ENCODE data around the gene AHSA1.
"Not testable (repeated sequence)": the region's sequence is repeated elsewhere in the genome, so short reads cannot be mapped to it uniquely, and the experiment has no call there.

Gene AHSA1

GRCh38 chr14:77457522-77458248 lies at the start of gene AHSA1, which contains the start of gene VIPAS39:
Gene AHSA1, plus strand, starts transcription at chr14:77458093. Its CDS starts 97 bp downstream, at chr14:77458190.
Gene VIPAS39, minus strand, starts transcription at chr14:77457601. Its CDS starts 3,499 bp downstream, at chr14:77454102.
- H3K9me3 Mint-ChIP-seq, result no peaks in the 10 kb centered on the region
- H3K4me3 Mint-ChIP-seq, result peak within 1 kb of the TSS; percentile 100
- H3K27ac Mint-ChIP-seq, result peak within 1 kb of the TSS; percentile 97
- ATAC-seq, result peak; percentile 98
- peaks cover 32% of the 10 kb centered on the region for H3K4me1 Mint-ChIP-seq
- H3K36me3 Mint-ChIP-seq, result peaks cover 37% of the 10 kb centered on the region
- no peaks in the 10 kb centered on the region for H3K27me3 Mint-ChIP-seq

- no peaks in the 10 kb centered on the region for H3K27me3 Mint-ChIP-seq
- H3K36me3 Mint-ChIP-seq, result no peaks in the 10 kb centered on the region
- no peak overlapping the region for H3K27ac Mint-ChIP-seq
- H3K4me3 Mint-ChIP-seq, result no peak overlapping the region
- ATAC-seq, result peak; percentile 51
- no peaks in the 10 kb centered on the region for H3K9me3 Mint-ChIP-seq
- H3K4me1 Mint-ChIP-seq, result peaks cover 9% of the 10 kb centered on the region
Measured at GRCh38 chr14:77409131-77409533, 48.8 kb upstream of the AHSA1 start.

GRCh38 chr14:77415403-77416030 lies 42.4 kb upstream of the AHSA1 start:
- H3K4me1 Mint-ChIP-seq, H3K4me3 Mint-ChIP-seq: not testable (repeated sequence)
- H3K9me3 Mint-ChIP-seq, result peaks cover 14% of the 10 kb centered on the region

GRCh38 chr14:77416098-77416497 lies 41.8 kb upstream of the AHSA1 start:
- not testable (repeated sequence) for ATAC-seq, H3K27me3 Mint-ChIP-seq, H3K4me3 Mint-ChIP-seq, H3K27ac Mint-ChIP-seq, H3K36me3 Mint-ChIP-seq, H3K4me1 Mint-ChIP-seq
- H3K9me3 Mint-ChIP-seq, result peaks cover 14% of the 10 kb centered on the region

More at GRCh38 chr14:77415403-77416030, 42.4 kb upstream of the AHSA1 start:
- ATAC-seq, H3K27ac Mint-ChIP-seq, H3K36me3 Mint-ChIP-seq, H3K27me3 Mint-ChIP-seq: not testable (repeated sequence)

GRCh38 chr14:77416836-77417235 lies 41.1 kb upstream of the AHSA1 start:
- ATAC-seq, result no peak
- H3K4me1 Mint-ChIP-seq, result no peaks in the 10 kb centered on the region
- no peaks in the 10 kb centered on the region for H3K27me3 Mint-ChIP-seq
- peaks cover 17% of the 10 kb centered on the region for H3K36me3 Mint-ChIP-seq
- no peak overlapping the region for H3K27ac Mint-ChIP-seq
- no peak overlapping the region for H3K4me3 Mint-ChIP-seq
- peaks cover 14% of the 10 kb centered on the region for H3K9me3 Mint-ChIP-seq

- Mint-ChIP-seq H3K27ac (no peak overlapping the region), H3K27me3 (no peaks in the 10 kb centered on the region), H3K9me3 (peaks cover 14% of the 10 kb centered on the region), H3K4me3 (no peak overlapping the region), H3K36me3 (peaks cover 59% of the 10 kb centered on the region), H3K4me1 (no peaks in the 10 kb centered on the region)
- ATAC-seq, result no peak
Measured at GRCh38 chr14:77421201-77421600, 36.7 kb upstream of the AHSA1 start.

- H3K27me3 Mint-ChIP-seq, result no peaks in the 10 kb centered on the region
- H3K9me3 Mint-ChIP-seq, result peaks cover 6% of the 10 kb centered on the region
- no peak within 1 kb of the TSS for H3K27ac Mint-ChIP-seq
- peaks cover 82% of the 10 kb centered on the region for H3K36me3 Mint-ChIP-seq
- no peaks in the 10 kb centered on the region for H3K4me1 Mint-ChIP-seq
- no peak within 1 kb of the TSS for H3K4me3 Mint-ChIP-seq
- no peak for ATAC-seq
Measured at GRCh38 chr14:77423423-77423822, 34.5 kb upstream of the AHSA1 start, which contains the start of gene NOXRED1. Gene NOXRED1, minus strand, starts transcription at chr14:77423523. Its CDS starts 634 bp downstream, at chr14:77422889.

GRCh38 chr14:77424862-77425261 lies 33.0 kb upstream of the AHSA1 start:
- Mint-ChIP-seq H3K36me3 (peaks cover 93% of the 10 kb centered on the region), H3K27me3 (no peaks in the 10 kb centered on the region), H3K4me3 (no peak overlapping the region), H3K4me1 (no peaks in the 10 kb centered on the region), H3K9me3 (peaks cover 3% of the 10 kb centered on the region), H3K27ac (no peak overlapping the region)
- no peak for ATAC-seq

GRCh38 chr14:77426396-77426795 lies 31.5 kb upstream of the AHSA1 start:
- Mint-ChIP-seq H3K27ac (no peak overlapping the region), H3K4me3 (no peak overlapping the region), H3K9me3 (no peaks in the 10 kb centered on the region), H3K27me3 (no peaks in the 10 kb centered on the region), H3K4me1 (no peaks in the 10 kb centered on the region), H3K36me3 (peaks cover 95% of the 10 kb centered on the region)
- ATAC-seq, result no peak

- Mint-ChIP-seq H3K9me3 (no peaks in the 10 kb centered on the region), H3K27ac (no peak overlapping the region), H3K4me1 (no peaks in the 10 kb centered on the region), H3K36me3 (peaks cover 62% of the 10 kb centered on the region), H3K27me3 (no peaks in the 10 kb centered on the region), H3K4me3 (no peak overlapping the region)
- ATAC-seq, result no peak
Measured at GRCh38 chr14:77436042-77436441, 21.9 kb upstream of the AHSA1 start.

GRCh38 chr14:77438596-77438995 lies 19.3 kb upstream of the AHSA1 start:
- H3K27ac Mint-ChIP-seq, result no peak overlapping the region

GRCh38 chr14:77439861-77440260 lies 18.0 kb upstream of the AHSA1 start:
- no peaks in the 10 kb centered on the region for H3K4me1 Mint-ChIP-seq
- H3K36me3 Mint-ChIP-seq, result peaks cover 66% of the 10 kb centered on the region
- no peak overlapping the region for H3K4me3 Mint-ChIP-seq
- no peak overlapping the region for H3K27ac Mint-ChIP-seq
- no peaks in the 10 kb centered on the region for H3K9me3 Mint-ChIP-seq
- H3K27me3 Mint-ChIP-seq, result no peaks in the 10 kb centered on the region
- no peak for ATAC-seq

More at GRCh38 chr14:77438596-77438995, 19.3 kb upstream of the AHSA1 start:
- Mint-ChIP-seq H3K4me3 (no peak overlapping the region), H3K4me1 (no peaks in the 10 kb centered on the region), H3K27me3 (no peaks in the 10 kb centered on the region), H3K36me3 (peaks cover 71% of the 10 kb centered on the region), H3K9me3 (no peaks in the 10 kb centered on the region)
- no peak for ATAC-seq

- H3K9me3 Mint-ChIP-seq, result no peaks in the 10 kb centered on the region
- H3K4me3 Mint-ChIP-seq, result no peak overlapping the region
- H3K36me3 Mint-ChIP-seq, result peaks cover 49% of the 10 kb centered on the region
- no peaks in the 10 kb centered on the region for H3K4me1 Mint-ChIP-seq
- H3K27ac Mint-ChIP-seq, result no peak overlapping the region
- no peak for ATAC-seq
- no peaks in the 10 kb centered on the region for H3K27me3 Mint-ChIP-seq
Measured at GRCh38 chr14:77442196-77442595, 15.7 kb upstream of the AHSA1 start.

GRCh38 chr14:77455966-77456640 lies 1.8 kb upstream of the AHSA1 start:
- H3K4me1 Mint-ChIP-seq, result peaks cover 32% of the 10 kb centered on the region
- H3K27ac Mint-ChIP-seq, result peak overlapping the region; percentile 97

GRCh38 chr14:77457115-77457521 lies 775 bp upstream of the AHSA1 start:
- H3K9me3 Mint-ChIP-seq, result no peaks in the 10 kb centered on the region
- peaks cover 32% of the 10 kb centered on the region for H3K4me1 Mint-ChIP-seq
- no peak for ATAC-seq
- no peaks in the 10 kb centered on the region for H3K27me3 Mint-ChIP-seq
- peak overlapping the region; percentile 97 for H3K27ac Mint-ChIP-seq
- H3K4me3 Mint-ChIP-seq, result peak overlapping the region; percentile 100
- H3K36me3 Mint-ChIP-seq, result peaks cover 36% of the 10 kb centered on the region

More at GRCh38 chr14:77455966-77456640, 1.8 kb upstream of the AHSA1 start:
- ATAC-seq, result no peak
- Mint-ChIP-seq H3K36me3 (peaks cover 38% of the 10 kb centered on the region), H3K9me3 (no peaks in the 10 kb centered on the region), H3K27me3 (no peaks in the 10 kb centered on the region), H3K4me3 (peak overlapping the region; percentile 100)

All from stimulated activated memory B cell treated with anti-CD40 and anti-IgM and Interleukin-4, amounts not matched to agents 10 μg/mL and 1 μg/mL and 100 μg/mL, for 72 hours (primary cell).